Activated T-cell treated with anti-CD3 and anti-CD28 coated beads for 24 hours (primary cell): Measurements from ENCODE around the gene TSPAN5.
A peak's percentile ranks its signal among the peaks of the same experiment; 100 is the strongest.

ENCODE experiments used
- DNase-seq: peaks from one replicate; pipeline ENCODE4 v3.0.0-alpha.2; 2020; ENCODE audit warnings: low read depth

TSPAN5 gene

GRCh38 chr4:98673288-98673644, 14.9 kb upstream of the TSPAN5 start:
- DNase-seq: no peak

- no peak for DNase-seq
These were observed 14.3 kb upstream of the TSPAN5 start for GRCh38 chr4:98672583-98673287.

DNA sequence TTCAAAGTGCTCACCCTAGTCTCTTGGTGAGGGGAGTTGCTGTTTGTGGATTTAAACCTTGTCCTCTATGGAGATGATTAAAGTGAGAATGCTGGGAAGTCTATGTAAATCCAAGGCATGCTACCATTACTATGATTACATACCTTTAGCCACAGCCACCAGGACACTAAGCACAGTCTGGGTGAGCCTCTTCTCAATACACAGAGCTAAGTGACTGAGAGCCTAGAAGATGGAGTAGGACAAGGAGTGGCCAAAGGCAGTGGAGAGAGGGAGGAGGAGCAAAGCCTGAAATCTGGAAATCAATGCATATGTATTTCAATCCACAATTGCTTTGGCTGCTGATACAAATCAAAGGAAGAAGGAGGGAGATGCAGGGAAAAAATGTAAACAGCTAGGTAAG, 12.7 kb upstream of the TSPAN5 start:
- DNase-seq: no peak

- no peak for DNase-seq
These were observed 11.8 kb upstream of the TSPAN5 start for GRCh38 chr4:98670186-98670585.

DNA sequence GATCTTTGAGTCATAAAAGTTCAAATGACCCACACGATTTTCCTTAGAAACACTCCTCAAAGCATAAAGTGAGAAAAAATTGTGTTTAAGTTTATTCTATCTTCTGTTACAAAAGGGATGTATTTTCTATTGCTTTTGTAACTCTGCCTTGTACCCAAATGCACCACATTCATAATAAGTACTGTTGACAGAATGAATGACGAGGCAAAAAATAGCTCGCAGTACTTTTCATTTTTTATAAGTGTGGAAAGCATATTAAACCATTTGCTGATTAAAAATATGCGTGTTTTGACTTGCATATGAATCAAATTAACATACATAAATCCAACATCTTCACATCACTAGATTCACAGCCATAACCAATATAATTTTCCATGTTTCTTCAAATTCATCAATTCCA, 11.2 kb upstream of the TSPAN5 start:
- DNase-seq: no peak

GRCh38 chr4:98664959-98665358, 6.5 kb upstream of the TSPAN5 start:
- no peak for DNase-seq

GRCh38 chr4:98663226-98664006, 5.0 kb upstream of the TSPAN5 start:
- DNase-seq: peak; percentile 68

GRCh38 chr4:98662626-98663225, 4.3 kb upstream of the TSPAN5 start:
- DNase-seq: peak; percentile 23

- no peak for DNase-seq
These were observed 3.6 kb upstream of the TSPAN5 start for GRCh38 chr4:98662055-98662453.

DNA sequence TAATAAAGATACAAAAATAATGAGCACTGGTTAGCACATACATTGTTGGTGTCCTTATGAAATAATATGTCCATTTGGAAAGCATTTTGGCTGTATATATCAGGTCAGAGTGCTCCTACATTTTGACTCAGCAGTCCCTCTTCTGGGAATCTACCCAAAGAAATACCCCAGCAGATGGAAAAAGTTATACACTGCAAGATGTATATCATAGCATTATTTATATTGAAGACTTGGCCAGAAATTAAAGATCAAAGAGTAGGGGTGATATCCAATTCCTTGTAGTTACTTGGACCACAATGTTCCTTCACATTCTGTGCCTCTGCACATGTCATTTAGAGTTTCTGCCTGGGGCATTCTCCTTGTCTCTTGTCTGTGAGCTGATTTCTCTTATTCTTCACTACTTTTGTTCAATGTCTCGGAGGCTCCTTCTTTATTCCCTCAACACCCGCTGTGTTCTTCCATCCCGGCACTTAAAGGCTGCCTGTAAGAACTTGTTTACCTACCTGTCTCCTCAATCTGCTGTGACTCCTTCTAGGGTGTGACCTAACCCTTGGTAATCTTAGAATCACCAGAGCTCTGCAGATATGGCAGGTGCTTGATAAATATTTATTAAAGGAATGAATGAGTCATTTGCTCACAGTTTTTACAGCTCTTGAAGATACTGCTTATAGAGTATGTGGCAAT, 3.1 kb upstream of the TSPAN5 start:
- no peak for DNase-seq

DNA sequence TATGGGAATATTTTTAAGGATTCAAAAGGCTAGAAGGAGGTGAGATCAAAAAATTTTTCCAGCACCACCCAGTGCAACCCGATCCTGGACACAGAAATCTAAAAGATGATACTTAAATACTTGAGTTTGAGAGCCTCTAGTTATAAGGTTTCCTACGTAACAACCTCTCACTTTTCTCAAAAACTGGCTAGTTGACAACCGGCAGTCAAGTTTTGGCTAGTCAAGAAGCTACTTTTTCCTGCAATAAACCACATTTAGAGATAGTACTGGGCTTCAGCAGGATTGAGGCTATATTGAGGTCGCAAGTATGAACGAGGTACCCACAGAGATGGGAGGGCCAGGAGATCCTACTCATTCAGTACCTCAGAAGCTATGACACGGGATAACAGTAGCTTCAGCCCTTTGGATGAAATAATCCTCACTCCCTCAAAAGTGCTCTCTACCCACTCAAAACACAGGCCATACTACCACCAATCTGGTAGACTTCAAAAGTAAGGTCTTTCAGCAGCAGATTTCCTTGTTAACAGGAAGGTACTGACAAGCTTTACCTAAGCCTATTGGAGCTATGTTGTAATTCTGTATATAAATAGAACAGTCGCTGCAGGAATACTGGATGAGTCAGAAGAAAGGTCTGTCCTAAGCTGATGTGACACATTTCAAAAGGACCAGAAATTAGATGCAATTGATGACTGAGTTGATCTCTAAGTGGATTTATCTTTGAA, 1.5 kb upstream of the TSPAN5 start:
- DNase-seq: no peak

- DNase-seq: no peak
These were observed 738 bp upstream of the TSPAN5 start for GRCh38 chr4:98659106-98659592.

DNA sequence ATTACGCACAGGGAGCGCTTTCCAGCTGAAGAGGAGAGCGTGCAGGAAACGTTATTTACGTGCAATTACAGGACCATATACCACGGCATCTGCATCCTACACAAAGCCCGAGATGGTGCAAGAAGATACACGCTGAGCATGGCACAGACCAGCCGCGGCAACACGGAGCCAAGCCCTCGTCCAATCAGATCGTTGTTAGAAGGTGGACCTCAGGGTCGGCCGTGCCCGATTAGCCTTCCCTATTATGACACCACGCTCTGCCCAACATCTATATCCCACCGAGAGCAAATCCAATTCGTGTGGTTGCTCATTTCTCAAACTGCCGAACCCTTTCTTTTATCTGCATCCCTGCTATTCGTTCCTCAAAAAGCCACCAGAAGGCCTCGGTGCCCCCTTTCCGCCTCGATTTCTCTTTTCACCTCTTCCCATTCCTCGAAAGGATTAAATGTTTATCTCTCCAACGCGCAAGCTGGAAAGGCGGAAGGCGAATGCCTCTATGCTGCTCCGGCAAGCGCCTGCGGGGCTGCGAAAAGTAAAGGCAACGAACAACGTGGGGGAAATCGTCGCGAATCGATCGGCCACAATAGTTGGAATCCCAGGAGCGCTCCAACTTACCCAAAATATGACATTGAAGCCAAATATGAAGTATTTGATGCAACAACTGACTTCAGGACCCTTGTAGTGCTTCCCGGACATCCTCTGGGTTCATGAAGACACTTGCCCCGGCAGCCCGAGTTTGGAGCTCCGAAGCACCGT, 702 bp downstream of the TSPAN5 start:
- peak; percentile 39 for DNase-seq

GRCh38 chr4:98656886-98657285, 1.5 kb downstream of the TSPAN5 start:
- DNase-seq: no peak

GRCh38 chr4:98656443-98656842, 2.0 kb downstream of the TSPAN5 start:
- no peak for DNase-seq

DNA sequence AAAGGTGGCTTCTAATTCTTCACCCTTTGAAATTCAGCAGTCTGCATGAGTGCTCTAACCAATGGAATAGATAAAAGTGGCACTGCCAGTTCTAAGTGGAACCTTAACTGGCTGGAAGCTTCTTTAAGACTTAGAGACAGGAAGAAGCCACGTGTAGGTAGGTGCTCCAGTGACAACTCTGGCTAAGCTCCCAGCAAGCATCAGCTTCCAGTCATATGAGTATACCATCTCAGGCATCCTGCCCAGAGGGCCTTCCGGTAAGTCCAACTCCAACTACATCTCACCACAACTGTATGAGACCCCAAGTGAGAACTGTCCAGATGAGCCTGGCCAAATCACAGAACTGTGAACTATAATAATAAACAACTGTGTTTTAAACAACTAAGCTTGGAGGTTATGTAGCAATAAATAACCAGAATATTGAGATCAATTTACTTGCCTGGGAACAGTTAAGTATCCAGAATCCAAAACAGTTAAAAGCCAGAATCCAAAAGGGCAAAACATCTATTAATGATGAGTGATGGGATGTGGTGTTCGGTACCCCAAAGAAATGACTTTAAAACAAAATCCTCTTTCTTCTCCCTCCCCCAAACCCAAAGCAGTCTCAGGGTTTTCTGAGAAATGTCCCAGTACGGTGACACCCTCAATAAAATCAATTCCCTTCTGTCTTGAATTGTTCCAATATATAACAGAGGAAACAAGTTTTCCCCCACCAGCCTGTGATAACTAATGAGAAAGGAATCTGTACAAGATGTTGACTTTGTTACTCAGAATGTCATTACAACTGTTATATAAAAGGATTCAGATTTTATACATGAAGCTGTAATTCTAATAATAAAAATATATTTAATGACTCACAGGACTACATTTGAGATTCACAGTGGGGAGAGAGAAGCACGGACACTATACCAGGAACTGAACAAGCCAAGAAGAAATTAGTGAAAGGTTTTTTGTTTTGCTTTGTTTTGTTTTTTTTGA, 4.2 kb downstream of the TSPAN5 start:
- DNase-seq: no peak

DNA sequence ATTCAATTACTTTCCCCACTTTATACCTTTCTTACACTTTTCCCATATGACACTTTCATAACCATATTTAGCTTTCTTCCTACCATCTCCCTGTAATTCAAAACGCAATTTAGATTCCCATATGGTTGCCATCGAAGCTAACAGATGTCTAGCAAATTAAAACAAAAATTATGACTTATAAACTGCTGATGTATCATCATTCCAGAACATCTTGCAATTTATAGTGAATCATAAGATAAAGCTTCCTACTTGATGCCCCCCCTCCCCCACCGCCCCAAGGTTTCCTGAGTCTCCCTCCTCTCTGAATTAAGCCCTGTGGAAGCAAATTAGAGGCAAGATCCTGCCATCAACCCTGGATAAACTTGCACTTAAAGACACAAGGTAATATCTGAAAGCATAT, 5.4 kb downstream of the TSPAN5 start:
- no peak for DNase-seq

DNA sequence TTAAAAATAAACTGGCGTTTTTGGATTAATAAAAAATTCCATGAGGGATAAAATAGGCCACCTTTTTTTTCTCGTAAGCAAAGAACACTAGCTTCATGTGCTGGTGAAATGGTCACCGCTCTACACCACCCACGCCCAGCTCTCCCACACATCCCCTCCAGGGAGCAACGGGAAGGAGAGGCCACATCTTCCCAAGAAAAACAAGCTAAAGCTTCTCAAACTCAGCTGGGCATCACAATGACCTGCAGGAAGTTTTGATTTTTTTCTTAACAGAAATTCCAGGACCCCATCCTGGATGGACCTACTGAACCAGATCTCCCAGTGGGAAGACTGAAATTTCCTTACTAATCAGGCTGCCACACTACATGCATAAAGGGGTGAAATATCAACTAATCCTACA, 9.8 kb downstream of the TSPAN5 start:
- DNase-seq: no peak

DNA sequence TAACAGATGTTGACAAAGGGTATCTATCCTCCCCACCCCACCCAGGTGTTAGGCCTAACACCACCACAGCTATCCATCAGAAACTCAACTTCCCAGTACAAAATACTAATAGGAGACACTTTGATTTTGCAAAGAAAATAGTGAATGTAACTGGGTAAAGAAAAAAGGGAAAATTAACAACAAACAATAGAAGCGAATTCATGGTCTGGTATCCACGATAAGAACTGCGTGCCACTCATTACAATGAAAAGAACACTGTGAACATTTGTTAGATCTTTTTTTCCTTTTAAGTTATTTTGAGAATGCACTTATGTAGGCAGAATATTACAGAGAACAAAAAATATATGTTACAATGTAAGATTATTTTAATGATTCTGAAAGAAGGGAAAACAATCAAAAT, 12.0 kb downstream of the TSPAN5 start:
- DNase-seq: no peak

DNA sequence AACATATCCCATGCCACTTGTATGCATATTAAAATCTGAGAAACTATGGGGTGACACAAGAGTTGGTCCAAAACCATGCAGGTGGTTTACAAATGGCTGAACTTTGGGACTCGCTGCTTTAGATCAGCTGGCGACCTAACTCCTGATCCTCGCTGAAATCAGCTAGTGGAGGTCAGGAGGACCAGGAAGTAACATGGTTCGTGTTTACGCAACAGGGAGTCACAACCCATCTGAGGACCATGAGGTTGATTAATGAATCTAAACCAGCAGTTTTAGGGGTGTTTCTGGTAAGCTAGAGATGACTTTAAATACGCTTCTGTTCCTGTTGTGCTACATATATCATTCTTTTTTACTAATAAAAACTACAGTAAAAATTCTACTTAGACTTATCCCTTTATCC, 12.9 kb downstream of the TSPAN5 start:
- no peak for DNase-seq
